ENCODE results near the gene ASS1. TPM values are rescaled to one million over a fixed set of nuclear protein-coding genes. Genes with fewer than 3 reads are reported as not detected.

ASS1 gene
- total RNA-seq, 1 donor from 2014 or later = 29.1 TPM

GRCh38 chr9:130512199-130512598 is 67.4 kb downstream of the ASS1 start:
- Mint-ChIP-seq H3K9me3 (no peaks in the 10 kb centered on the region), H3K4me3 (no peak overlapping the region), H3K27me3 (peaks cover 11% of the 10 kb centered on the region), H3K27ac (no peak overlapping the region), H3K4me1 (ENCODE audit: unreplicated experiment) (no peaks in the 10 kb centered on the region), H3K36me3 (no peaks in the 10 kb centered on the region)
- TF ChIP-seq, protein P1, sequence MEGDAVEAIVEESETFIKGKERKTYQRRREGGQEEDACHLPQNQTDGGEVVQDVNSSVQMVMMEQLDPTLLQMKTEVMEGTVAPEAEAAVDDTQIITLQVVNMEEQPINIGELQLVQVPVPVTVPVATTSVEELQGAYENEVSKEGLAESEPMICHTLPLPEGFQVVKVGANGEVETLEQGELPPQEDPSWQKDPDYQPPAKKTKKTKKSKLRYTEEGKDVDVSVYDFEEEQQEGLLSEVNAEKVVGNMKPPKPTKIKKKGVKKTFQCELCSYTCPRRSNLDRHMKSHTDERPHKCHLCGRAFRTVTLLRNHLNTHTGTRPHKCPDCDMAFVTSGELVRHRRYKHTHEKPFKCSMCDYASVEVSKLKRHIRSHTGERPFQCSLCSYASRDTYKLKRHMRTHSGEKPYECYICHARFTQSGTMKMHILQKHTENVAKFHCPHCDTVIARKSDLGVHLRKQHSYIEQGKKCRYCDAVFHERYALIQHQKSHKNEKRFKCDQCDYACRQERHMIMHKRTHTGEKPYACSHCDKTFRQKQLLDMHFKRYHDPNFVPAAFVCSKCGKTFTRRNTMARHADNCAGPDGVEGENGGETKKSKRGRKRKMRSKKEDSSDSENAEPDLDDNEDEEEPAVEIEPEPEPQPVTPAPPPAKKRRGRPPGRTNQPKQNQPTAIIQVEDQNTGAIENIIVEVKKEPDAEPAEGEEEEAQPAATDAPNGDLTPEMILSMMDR (conservative IDR thresholded peaks at IDR 0.05) = no peak
- DNase-seq (ENCODE audit: extremely low spot score, unreplicated experiment) = no peak

- no peaks in the 10 kb centered on the region for H3K9me3 Mint-ChIP-seq
- no peaks in the 10 kb centered on the region for H3K4me1 Mint-ChIP-seq (ENCODE audit: unreplicated experiment)
- H3K4me3 Mint-ChIP-seq = no peak overlapping the region
- no peak for DNase-seq (ENCODE audit: extremely low spot score, unreplicated experiment)
- H3K27ac Mint-ChIP-seq = no peak overlapping the region
- TF ChIP-seq, protein P1 (conservative IDR thresholded peaks at IDR 0.05) = no peak
- H3K27me3 Mint-ChIP-seq = peaks cover 17% of the 10 kb centered on the region
- no peaks in the 10 kb centered on the region for H3K36me3 Mint-ChIP-seq
Measured at GRCh38 chr9:130513078-130513477, 68.3 kb downstream of the ASS1 start.

- no peak for DNase-seq (ENCODE audit: extremely low spot score, unreplicated experiment)
- Mint-ChIP-seq H3K36me3 (no peaks in the 10 kb centered on the region), H3K27ac (no peak overlapping the region), H3K4me3 (no peak overlapping the region), H3K4me1 (ENCODE audit: unreplicated experiment) (peaks cover 8% of the 10 kb centered on the region), H3K27me3 (peaks cover 13% of the 10 kb centered on the region), H3K9me3 (no peaks in the 10 kb centered on the region)
- TF ChIP-seq, protein P1 (conservative IDR thresholded peaks at IDR 0.05) = no peak
Measured at GRCh38 chr9:130518233-130518632, 73.5 kb downstream of the ASS1 start.

DNA sequence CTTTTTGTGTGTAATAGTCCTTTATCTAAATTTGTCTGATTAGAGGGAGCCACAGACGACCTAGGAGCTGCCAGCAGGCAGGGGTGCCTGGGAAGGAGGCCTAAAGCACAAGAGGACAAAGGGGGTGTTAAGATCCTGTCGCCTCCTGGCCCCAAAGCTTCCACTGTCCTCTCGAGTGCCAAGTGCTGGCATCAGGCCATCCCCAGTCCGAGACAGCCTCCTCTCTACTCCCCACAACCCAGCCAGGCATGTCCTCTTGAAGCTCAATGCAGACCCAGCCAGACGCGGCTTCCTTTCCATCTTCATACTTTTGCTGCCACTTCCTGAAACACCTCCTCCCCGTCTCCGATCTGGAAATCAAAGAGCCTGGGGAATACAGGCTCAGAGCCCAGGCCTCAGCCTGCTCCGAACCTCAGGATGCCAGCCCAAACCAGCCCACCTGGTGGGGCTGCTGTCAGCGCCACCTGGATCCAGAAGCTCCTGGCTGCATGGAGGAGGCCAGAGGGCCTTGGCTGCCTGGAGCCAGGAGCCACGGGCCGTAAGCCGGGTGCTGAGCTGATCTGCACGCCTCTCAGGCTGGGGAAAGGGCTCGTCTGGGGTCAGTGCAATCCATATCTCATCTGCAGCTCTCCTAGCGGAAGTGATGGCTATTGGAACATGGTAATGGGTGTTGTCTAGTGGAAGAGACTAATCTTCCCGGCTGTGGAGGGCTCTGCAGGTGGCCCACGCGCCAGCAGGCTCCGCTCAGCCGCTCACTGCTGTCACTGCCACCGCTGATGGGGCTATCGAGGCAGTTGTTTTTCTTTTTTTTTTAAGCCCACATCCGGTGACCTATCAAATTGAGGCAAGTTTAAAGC is 74.4 kb downstream of the ASS1 start:
- peaks cover 10% of the 10 kb centered on the region for H3K4me1 Mint-ChIP-seq (ENCODE audit: unreplicated experiment)
- peaks cover 14% of the 10 kb centered on the region for H3K27me3 Mint-ChIP-seq
- H3K4me3 Mint-ChIP-seq = no peak overlapping the region
- H3K9me3 Mint-ChIP-seq = no peaks in the 10 kb centered on the region
- TF ChIP-seq, protein P1 (conservative IDR thresholded peaks at IDR 0.05) = no peak
- H3K27ac Mint-ChIP-seq = no peak overlapping the region
- H3K36me3 Mint-ChIP-seq = no peaks in the 10 kb centered on the region
- no peak for DNase-seq (ENCODE audit: extremely low spot score, unreplicated experiment)

DNA sequence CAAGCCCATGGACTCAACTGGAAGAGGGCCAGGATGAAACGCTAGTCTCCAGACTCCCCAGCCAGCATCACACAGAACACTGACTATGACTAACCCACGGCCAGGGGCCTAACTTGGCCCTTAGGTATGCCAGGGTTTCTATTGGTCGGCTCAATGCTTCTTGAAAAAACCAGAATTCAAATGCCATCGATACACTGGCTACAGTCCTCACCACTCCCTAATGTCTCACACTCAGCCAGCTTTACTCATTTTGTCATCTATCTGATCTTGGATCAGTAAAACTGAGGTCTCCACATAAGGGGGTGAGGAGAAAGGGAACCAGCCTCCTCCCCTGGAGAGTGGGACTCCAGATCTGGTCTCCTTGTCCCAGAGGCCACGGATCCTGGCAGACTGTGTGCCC is 75.2 kb downstream of the ASS1 start:
- no peak for DNase-seq (ENCODE audit: extremely low spot score, unreplicated experiment)
- H3K36me3 Mint-ChIP-seq = no peaks in the 10 kb centered on the region
- peaks cover 14% of the 10 kb centered on the region for H3K27me3 Mint-ChIP-seq
- peaks cover 10% of the 10 kb centered on the region for H3K4me1 Mint-ChIP-seq (ENCODE audit: unreplicated experiment)
- no peak overlapping the region for H3K4me3 Mint-ChIP-seq
- H3K27ac Mint-ChIP-seq = no peak overlapping the region
- H3K9me3 Mint-ChIP-seq = no peaks in the 10 kb centered on the region
- TF ChIP-seq, protein P1 (conservative IDR thresholded peaks at IDR 0.05) = no peak

Measured in type B pancreatic cell (in vitro differentiated cells).